ENCODE measurements around the gene ADARB1.

ADARB1 gene

GRCh38 chr21:45108034-45108790, 33.8 kb downstream of the ADARB1 start:
- DNase-seq (ENCODE audit: low read depth, low spot score) = no peak
- no peak overlapping the region for H3K4me3 ChIP-seq (ENCODE audit: low read length)

GRCh38 chr21:45108808-45109781, 34.7 kb downstream of the ADARB1 start:
- DNase-seq (ENCODE audit: low read depth, low spot score) = no peak
- H3K4me3 ChIP-seq (ENCODE audit: low read length) = peak overlapping the region; percentile 4

DNA sequence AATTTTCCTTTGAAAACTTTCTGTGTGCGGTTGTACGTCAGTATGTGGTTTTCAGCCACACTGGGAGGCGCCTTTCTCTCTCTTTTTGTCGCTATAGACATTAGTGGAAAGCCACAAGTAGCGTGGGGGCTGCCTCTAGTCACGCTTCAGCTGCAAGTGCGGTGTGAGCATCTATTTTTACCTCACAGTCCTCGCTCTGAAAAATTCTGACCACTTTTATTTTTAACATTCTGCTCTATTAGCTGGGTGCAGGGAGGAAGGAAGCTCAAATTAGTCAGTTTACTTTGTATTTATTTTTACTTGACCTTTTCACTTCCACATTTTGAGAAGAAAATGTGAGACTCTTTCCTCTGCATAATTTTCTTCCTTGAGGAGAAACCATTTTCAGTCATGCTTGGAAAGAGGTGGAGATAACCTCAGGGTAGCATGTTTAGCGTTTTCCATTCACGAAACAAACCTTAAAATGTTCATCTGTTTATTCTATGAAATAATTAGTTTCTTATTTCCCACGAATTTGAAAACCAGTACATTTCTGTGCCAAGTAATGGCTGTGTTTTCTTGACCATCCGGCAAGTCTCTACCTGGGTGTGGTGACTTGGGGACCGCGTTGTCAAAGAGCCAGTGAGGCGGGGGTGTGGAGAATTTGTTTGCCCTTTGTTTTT, 35.6 kb downstream of the ADARB1 start:
- peak; percentile 77 for DNase-seq (ENCODE audit: low read depth, low spot score)
- H3K4me3 ChIP-seq (ENCODE audit: low read length) = peak overlapping the region; percentile 4

DNA sequence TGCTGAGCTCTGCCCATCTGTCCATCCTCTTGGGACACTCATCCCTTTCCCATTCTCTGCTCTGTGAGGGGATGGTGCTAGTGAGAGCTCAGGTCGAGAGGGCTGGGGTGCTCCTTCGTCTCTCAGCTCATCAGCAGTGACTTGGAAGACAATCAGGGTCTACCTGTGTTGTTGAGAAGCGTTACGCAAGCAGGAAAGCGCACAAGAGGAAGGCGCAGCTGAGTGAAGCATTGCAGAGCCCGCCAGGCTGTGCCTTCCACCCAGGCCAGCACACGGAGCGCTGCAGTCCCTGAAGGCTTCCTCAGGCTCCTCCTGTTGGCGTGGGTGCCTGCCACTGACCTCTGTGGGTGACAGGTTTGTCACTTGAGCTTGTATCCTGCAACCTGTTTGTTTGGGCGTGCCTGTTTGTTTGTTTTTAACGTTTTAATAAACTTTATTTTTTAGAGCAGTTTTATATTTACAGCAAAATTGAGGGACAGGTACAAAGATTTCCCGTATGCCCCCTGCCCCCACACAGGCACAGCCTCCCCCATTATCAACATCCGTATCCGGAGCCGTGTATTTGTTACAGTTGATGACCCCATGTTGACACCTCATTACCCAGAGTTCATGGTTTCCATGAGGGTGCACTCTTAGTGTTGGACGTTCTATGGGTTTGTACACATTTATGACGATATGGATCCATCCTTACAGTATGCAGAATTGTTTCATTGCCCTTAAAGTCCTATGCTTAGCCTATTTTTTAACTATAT, 36.7 kb downstream of the ADARB1 start:
- no peak overlapping the region for H3K4me3 ChIP-seq (ENCODE audit: low read length)
- no peak for DNase-seq (ENCODE audit: low read depth, low spot score)

DNA sequence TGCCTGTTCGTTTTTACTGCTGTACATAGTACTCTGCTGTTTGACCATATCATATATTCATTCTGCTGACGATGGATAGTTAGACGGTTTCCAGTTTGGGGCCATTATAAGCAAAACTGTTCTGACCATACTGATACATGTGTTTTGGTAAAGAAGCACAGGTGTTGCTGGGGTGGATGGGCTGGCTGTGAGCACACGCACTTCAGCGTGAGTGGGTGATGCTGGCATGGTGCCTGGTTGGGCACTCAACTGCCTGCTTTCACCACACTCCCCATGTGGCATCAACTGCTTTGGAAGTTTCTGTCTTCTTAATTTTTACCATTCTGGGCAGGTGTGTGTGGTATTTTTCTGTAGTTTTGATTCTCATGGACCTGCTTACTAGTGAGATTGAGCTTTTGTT, 37.3 kb downstream of the ADARB1 start:
- no peak overlapping the region for H3K4me3 ChIP-seq (ENCODE audit: low read length)
- DNase-seq (ENCODE audit: low read depth, low spot score) = no peak

DNA sequence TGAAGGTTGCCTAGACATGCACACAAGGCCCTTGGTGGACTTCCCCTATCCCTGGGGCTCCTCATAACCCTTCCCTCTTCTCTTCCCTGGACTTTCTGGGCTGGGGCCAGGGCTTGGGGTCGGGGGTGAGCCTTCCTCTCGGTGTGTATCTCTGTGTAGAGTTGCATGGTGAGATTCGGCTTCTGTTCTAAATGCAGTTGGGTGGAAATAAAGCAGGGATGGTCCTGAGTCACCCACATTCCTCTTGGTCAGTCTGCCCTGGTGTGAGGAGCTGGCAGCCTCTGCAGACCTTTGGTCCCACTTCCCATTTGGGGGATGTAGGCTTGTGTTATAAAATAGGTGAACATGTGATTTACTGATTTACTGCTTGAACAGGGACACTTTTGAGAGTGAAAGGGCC, 38.0 kb downstream of the ADARB1 start:
- no peak overlapping the region for H3K4me3 ChIP-seq (ENCODE audit: low read length)
- no peak for DNase-seq (ENCODE audit: low read depth, low spot score)

DNA sequence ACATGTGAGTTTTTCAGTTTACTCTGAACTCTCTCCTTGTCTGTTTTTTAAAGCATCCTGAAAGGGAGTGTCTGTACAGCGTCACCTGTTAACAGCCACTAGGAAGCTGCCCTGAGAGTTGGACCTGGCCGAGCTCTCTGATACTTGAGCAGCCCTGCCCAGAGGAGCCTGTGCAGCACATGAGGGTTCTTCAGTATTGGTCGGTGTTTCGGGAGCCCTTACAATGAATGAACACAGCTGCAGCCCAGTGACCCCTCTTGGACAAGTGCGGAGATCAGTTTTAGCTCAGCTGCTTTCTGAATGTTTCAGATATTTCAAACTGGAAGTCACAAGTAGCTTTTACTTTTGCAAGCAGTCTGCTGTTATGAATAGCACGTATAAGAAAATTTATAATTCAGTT, 39.2 kb downstream of the ADARB1 start:
- no peak overlapping the region for H3K4me3 ChIP-seq (ENCODE audit: low read length)
- no peak for DNase-seq (ENCODE audit: low read depth, low spot score)

DNA sequence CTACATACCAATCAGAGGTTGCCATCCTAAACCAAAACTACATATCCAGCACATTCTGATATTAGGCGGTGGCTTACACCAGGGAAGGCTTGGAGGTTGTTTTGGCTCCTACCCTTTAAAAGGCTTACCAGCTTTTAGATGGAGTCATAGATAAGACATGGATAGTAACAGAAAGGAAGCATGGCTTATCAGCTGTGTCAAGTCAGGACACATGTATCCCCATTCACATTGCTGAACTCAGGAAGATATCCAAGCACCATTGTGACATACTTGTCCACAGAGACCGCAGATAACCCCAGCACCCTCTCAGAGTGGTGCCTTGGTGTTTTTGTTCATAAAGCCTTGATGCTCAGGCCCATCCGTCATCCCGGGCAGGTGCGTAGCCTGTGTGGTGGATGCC, 39.7 kb downstream of the ADARB1 start:
- no peak overlapping the region for H3K4me3 ChIP-seq (ENCODE audit: low read length)
- no peak for DNase-seq (ENCODE audit: low read depth, low spot score)

- no peak for DNase-seq (ENCODE audit: low read depth, low spot score)
- no peak overlapping the region for H3K4me3 ChIP-seq (ENCODE audit: low read length)
Observed at GRCh38 chr21:45114475-45114874, 40.1 kb downstream of the ADARB1 start.

- DNase-seq (ENCODE audit: low read depth, low spot score) = no peak
- no peak overlapping the region for H3K4me3 ChIP-seq (ENCODE audit: low read length)
Observed at GRCh38 chr21:45115141-45115540, 40.8 kb downstream of the ADARB1 start.

- DNase-seq (ENCODE audit: low read depth, low spot score) = no peak
Observed at GRCh38 chr21:45116066-45116465, 41.7 kb downstream of the ADARB1 start.

DNA sequence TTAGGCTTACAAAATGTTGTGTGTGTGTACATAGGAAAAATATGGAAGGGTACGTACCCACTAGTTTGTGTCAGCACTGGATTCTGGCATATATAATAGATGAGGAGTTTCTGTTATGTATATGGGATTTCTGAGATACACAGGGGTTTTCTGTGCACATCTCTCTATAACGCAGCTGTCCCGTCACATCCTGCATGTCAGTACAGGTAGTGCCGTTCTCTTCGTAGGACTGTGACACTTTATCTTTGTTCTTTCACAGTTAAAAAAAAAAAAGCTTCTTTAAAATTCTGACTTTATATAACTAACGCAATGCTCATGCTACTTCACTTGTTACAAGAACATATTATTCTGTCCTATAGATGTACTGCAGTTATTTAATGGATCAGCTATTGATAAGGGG, 42.9 kb downstream of the ADARB1 start:
- no peak overlapping the region for H3K4me3 ChIP-seq (ENCODE audit: low read length)
- no peak for DNase-seq (ENCODE audit: low read depth, low spot score)

More at GRCh38 chr21:45116066-45116465, 41.7 kb downstream of the ADARB1 start:
- no peak overlapping the region for H3K4me3 ChIP-seq (ENCODE audit: low read length)

DNA sequence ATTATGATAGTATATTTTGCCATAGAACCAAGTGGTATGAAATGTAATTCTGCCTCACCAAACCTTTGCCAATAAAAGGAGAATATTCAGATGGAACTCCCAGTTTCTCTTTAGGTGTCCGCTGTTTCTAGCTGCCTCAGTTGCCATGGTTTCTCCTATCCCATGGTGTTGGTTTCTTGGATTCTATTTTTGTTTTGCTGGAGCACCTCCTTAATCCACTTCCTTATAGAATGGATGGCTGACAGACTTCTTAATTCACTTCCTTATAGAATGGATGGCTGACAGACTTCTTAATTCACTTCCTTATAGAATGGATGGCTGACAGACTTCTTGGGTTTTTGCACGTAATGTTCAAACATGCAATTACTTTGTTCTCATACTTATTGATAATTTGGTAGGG, 43.7 kb downstream of the ADARB1 start:
- no peak for DNase-seq (ENCODE audit: low read depth, low spot score)
- no peak overlapping the region for H3K4me3 ChIP-seq (ENCODE audit: low read length)

- no peak overlapping the region for H3K4me3 ChIP-seq (ENCODE audit: low read length)
- DNase-seq (ENCODE audit: low read depth, low spot score) = no peak
Observed at GRCh38 chr21:45119812-45120211, 45.4 kb downstream of the ADARB1 start.

- no peak for DNase-seq (ENCODE audit: low read depth, low spot score)
- H3K4me3 ChIP-seq (ENCODE audit: low read length) = no peak overlapping the region
Observed at GRCh38 chr21:45120975-45121374, 46.6 kb downstream of the ADARB1 start.

GRCh38 chr21:45122030-45122429, 47.6 kb downstream of the ADARB1 start:
- no peak overlapping the region for H3K4me3 ChIP-seq (ENCODE audit: low read length)
- DNase-seq (ENCODE audit: low read depth, low spot score) = no peak

DNA sequence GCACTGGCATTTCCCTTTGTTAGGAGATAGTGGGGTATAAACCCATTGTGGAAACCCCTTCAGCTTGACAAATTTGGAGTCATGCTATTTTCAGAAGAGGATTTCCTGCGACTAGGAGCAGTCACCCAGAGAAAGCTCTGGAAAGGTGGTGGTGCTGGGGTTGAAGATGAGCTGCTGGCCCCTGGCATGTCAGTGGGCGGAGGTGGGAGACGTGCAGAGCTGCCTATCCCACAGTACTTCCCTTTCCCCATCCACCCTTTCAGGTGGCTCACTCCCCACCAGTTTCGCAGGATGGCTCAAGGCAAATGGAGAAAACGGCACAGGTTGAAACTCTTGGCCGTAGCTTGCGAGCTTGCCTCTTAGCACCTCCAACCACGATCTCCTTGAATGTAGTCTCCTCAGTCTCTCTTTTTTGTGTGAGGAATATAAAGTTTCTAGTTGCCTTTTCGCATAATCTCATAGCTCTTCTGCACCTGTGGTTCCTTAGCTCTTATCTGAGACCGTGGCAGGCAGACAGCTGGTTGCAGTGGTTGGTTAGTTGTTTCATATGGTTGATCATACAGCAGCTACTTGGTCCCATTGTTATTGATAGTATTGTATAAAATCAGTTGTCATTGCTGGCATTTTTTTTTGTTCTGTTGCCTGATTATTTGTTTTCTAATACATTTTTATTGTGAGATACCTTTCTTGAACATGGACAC, 48.2 kb downstream of the ADARB1 start:
- peak; percentile 79 for DNase-seq (ENCODE audit: low read depth, low spot score)
- H3K4me3 ChIP-seq (ENCODE audit: low read length) = no peak overlapping the region

- H3K4me3 ChIP-seq (ENCODE audit: low read length) = no peak overlapping the region
- no peak for DNase-seq (ENCODE audit: low read depth, low spot score)
Observed at GRCh38 chr21:45123440-45123839, 49.1 kb downstream of the ADARB1 start.
